Cardiac muscle cell (in vitro differentiated cells and primary cell): Measurements from ENCODE around the gene ABHD16A. TPM values are rescaled to one million over a fixed set of nuclear protein-coding genes. Genes with fewer than 3 reads are reported as not detected.

Experiments
- DNase-seq, 2 donors: peaks; one replicate each; pipeline versions ENCODE4 v3.0.0 to v3.0.0-alpha.2; 2010 to 2017; ENCODE audit warnings: low read depth in 1 of 2, low spot score in 1 of 2
- H3K27ac ChIP-seq: fragments of 200-600 bp; sonication (generic); 2 replicates; pipeline ENCODE4 v1.5.1; 2016
- H3K27me3 ChIP-seq: fragments of 200-600 bp; sonication (generic); 2 replicates; pipeline ENCODE4 v1.6.0; 2016; ENCODE audit warnings: control low read depth
- H3K36me3 ChIP-seq: fragments of 200-600 bp; sonication (generic); 2 replicates; pipeline ENCODE4 v1.5.1; 2016; ENCODE audit warnings: control low read depth
- H3K4me1 ChIP-seq: fragments of 200-600 bp; sonication (generic); 2 replicates; pipeline ENCODE4 v1.8.1; 2017; ENCODE audit warnings: low read depth, mild to moderate bottlenecking, mixed run types
- H3K4me3 ChIP-seq: fragments of 200-600 bp; sonication (generic); 2 replicates; pipeline ENCODE4 v1.5.1; 2016; ENCODE audit warnings: mild to moderate bottlenecking
- H3K9me3 ChIP-seq: fragments of 200-600 bp; sonication (generic); 2 replicates; pipeline ENCODE4 v1.5.1; 2017; ENCODE audit warnings: low read depth, mild to moderate bottlenecking, control low read depth
- polyA plus RNA-seq: library from polyadenylated mRNA; unstranded; fragments of >200 nt; fragmentation: Nextera tagmentation; extraction: Ambion mirVana; gene quantifications from 2 replicates; pipeline ENCODE4 v1.2.1, GENCODE V29; 2016
- total RNA-seq: library from RNA; depleted of rRNA; stranded (reverse); fragments of >200 nt; gene quantifications from 2 replicates; pipeline ENCODE4 v1.2.3, GENCODE V29; 2016
- TF ChIP-seq, protein P1 (sequence below): IDR thresholded peaks from 2 replicates; pipeline ENCODE4 v1.5.1; 2012; ENCODE audit warnings: low read depth, mild to moderate bottlenecking, low read length

The ABHD16A gene
- total and polyA plus RNA-seq, 2 experiments from 2014 or later: 48.0 to 65.1 TPM

DNA sequence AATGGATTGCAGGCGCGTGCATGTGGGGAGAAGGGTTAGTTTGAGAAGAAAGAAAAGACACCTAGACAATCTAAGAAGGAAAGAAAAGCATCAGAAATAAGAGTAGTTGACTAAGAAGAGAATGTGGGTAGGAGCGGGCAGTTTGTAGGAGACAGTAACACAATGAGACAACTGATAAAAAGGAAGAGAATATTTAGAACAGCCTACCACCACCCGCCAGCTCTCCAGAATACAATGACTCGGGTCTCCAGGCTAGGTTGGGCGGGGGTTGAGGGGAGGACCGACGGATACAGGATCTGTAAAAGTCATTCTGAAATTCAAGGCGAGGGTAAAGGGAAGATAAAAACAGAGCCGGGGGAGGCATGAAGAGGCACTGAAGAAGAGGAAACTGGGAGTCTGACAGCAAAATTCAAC is 712 bp downstream of the ABHD16A start:
- Histone ChIP-seq H3K36me3 (peaks cover 5% of the 10 kb centered on the region), H3K4me3 (peak overlapping the region; percentile 88), H3K9me3 (no peaks in the 10 kb centered on the region), H3K27me3 (no peaks in the 10 kb centered on the region), H3K27ac (peak overlapping the region; percentile 96), H3K4me1 (peaks cover 8% of the 10 kb centered on the region)
- TF ChIP-seq, protein P1, sequence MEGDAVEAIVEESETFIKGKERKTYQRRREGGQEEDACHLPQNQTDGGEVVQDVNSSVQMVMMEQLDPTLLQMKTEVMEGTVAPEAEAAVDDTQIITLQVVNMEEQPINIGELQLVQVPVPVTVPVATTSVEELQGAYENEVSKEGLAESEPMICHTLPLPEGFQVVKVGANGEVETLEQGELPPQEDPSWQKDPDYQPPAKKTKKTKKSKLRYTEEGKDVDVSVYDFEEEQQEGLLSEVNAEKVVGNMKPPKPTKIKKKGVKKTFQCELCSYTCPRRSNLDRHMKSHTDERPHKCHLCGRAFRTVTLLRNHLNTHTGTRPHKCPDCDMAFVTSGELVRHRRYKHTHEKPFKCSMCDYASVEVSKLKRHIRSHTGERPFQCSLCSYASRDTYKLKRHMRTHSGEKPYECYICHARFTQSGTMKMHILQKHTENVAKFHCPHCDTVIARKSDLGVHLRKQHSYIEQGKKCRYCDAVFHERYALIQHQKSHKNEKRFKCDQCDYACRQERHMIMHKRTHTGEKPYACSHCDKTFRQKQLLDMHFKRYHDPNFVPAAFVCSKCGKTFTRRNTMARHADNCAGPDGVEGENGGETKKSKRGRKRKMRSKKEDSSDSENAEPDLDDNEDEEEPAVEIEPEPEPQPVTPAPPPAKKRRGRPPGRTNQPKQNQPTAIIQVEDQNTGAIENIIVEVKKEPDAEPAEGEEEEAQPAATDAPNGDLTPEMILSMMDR: no peak
- peak in 1 of 2 donors; percentile 45 for DNase-seq

DNA sequence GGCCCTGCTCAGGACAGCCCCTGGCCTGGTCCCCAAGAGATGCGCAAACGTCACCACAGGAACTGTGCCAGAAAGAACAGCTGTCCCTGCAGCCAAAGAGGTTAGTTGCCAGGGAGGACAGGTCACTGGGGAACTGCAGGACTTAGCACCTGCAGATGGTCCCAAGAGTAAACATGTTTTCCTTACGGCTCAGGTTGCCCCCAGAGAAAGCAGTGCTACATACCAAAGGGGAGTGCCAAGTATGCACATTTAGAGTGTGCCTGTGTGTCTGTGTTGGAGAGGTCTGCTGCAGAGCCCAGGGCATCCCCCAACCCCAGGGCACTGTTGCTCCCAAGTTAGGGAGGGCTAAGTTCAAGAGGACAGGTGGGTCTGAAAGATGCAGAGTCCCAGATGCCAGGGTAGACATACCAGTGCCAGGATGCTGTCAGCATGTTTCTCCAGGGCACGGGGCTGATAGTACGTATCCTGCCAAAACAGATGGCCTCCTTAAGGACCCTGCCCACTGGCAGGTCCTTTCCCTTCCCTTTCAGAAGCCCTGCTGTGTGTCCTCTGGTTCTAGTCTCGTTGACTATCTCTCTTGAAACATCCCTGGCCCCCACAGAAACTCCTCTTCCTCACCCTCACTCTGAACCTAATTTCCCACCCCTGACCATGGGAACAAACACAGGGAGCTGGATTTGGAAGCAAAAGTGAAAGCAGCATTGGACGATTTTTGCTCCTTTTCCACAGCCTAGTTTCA is 1.3 kb downstream of the ABHD16A start:
- TF ChIP-seq, protein P1: no peak
- Histone ChIP-seq H3K27me3 (no peaks in the 10 kb centered on the region), H3K27ac (no peak overlapping the region), H3K4me1 (peaks cover 8% of the 10 kb centered on the region), H3K36me3 (peaks cover 5% of the 10 kb centered on the region), H3K9me3 (no peaks in the 10 kb centered on the region), H3K4me3 (peak overlapping the region; percentile 88)
- peak in 1 of 2 donors; percentile 32 for DNase-seq

DNA sequence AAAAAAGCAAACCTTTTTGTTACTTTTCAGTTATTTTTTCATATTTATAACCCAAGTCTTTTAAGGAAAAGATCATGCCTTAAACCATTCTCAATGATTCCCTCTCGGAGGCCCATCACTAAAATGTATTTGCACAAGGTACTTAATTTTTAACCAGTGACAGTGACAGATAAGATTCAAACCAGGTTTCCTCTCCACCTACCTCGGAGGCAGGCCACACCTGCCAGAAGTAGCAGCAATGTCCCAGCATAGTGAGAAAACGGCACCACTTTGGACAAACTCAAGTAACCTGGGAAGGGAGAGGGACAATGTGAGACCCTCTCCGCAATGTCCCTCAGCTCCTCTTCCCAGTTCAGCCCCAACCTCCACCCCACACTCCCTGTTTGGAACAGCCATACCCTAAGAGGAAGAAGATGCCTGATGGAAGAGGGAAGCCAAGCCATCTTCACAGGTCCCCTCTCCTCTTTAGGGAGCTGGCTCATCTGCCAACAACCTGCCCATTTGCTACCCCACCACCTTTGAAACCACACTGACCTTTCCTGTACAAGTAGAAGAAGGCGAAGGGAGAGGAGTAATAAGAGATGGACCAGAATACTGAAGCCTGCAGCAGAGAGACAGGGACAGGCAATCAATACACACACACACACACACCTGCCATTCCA is 2.3 kb downstream of the ABHD16A start:
- no peaks in the 10 kb centered on the region for H3K9me3 ChIP-seq
- H3K27me3 ChIP-seq: no peaks in the 10 kb centered on the region
- H3K27ac ChIP-seq: no peak overlapping the region
- peaks cover 5% of the 10 kb centered on the region for H3K36me3 ChIP-seq
- H3K4me3 ChIP-seq: no peak overlapping the region
- no peak for DNase-seq
- TF ChIP-seq, protein P1: no peak
- peaks cover 8% of the 10 kb centered on the region for H3K4me1 ChIP-seq

DNA sequence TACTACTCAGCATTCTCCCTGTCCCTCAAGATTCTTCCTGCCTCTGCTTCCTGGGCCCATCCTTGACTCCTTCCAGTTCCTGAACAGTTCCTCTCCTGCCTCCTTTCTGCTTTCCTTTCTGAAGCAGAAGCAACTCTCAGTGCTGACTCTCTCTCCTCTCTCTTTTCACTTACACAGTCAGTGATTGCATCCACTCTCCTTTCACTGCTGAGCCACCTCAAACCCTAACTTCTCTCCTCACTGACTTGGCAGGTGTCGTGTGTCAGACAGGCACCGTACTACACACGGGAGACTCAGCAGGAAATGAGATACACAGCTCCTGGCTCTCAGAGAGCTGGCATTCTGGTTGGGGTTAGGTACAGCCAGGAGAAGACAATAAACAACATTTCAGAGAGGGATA is 5.6 kb downstream of the ABHD16A start:
- H3K4me3 ChIP-seq: no peak overlapping the region
- no peaks in the 10 kb centered on the region for H3K27me3 ChIP-seq
- peaks cover 8% of the 10 kb centered on the region for H3K4me1 ChIP-seq
- H3K36me3 ChIP-seq: peaks cover 18% of the 10 kb centered on the region
- DNase-seq: no peak
- TF ChIP-seq, protein P1: no peak
- H3K27ac ChIP-seq: no peak overlapping the region
- H3K9me3 ChIP-seq: no peaks in the 10 kb centered on the region

DNA sequence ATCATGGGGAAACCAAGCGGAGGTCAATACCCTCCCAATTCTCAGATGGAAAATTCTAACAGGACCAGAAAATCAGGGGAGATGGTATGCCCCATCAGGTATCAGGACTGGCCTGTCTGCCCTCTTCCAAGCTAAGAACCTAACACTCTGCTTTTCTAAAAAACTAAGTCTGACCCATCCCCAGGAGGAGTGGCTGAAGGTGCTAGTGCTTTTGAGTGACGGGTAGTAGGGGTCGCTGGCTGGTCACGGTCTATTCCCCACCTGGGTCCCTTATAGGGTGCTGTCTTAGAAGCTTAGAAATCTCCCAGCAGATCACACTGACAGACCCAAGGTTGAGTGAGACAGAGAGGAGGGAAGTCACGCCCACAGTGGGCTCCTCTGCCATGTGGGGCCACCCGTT is 9.6 kb downstream of the ABHD16A start:
- Histone ChIP-seq H3K4me1 (no peaks in the 10 kb centered on the region), H3K27me3 (no peaks in the 10 kb centered on the region), H3K9me3 (no peaks in the 10 kb centered on the region), H3K36me3 (peaks cover 33% of the 10 kb centered on the region), H3K27ac (no peak overlapping the region), H3K4me3 (no peak overlapping the region)
- DNase-seq: no peak
- TF ChIP-seq, protein P1: no peak
